K562 (cell line): ENCODE data around the gene MAGI3. TPM values are rescaled to one million over a fixed set of nuclear protein-coding genes. Genes with fewer than 3 reads are reported as not detected.

Source experiments
- ATAC-seq: fragments of 200-7000 bp; cut with Tn5 transposase; 3 replicates; pipeline ENCODE4 v1.9.1; 2020; ENCODE audit warnings: moderate library complexity
- BruUV-seq: library from RNA; stranded (reverse); fragments of 400-500 nt; replicated peaks from 2 replicates; lab custom pipeline; 2021; lab: Mats Ljungman, UMichigan
- CTCF ChIA-PET: fragments of 300-600 bp; formaldehyde crosslinking; extraction: SDS; loops from one replicate; lab custom pipeline; 2021; ENCODE audit warnings: low intra/inter-chr PET ratio; lab: Yijun Ruan, JAX
- POLR2A ChIA-PET: fragments of 300-600, 350-650 bp; sonication (Branson Sonifier 250); formaldehyde crosslinking; extraction: SDS; loops from one replicate; lab custom pipeline; 2021; ENCODE audit warnings: antibody characterized with exemption, inconsistent platforms; lab: Yijun Ruan, JAX
- DNase-seq, 4 experiments: peaks; one replicate each; pipeline versions ENCODE4 v3.0.0 to v3.0.0-alpha.2; 2011 to 2018; ENCODE audit warnings: low spot score in 3 of 4, mixed read lengths in 3 of 4; ENCODE audit errors: extremely low read depth in 1 of 4
- FAIRE-seq: peaks from 2 replicates; lab custom pipeline; 2011; peaks lifted over from hg19 to GRCh38; lab: Jason Lieb, UNC
- H2AFZ ChIP-seq: 2 replicates; pipeline ENCODE4 v1.6.0; 2011; ENCODE audit warnings: low read depth, low read length, control low read depth, inconsistent platforms
- H3K27ac ChIP-seq: fragments of 200-600 bp; 3 replicates; pipeline ENCODE4 v1.8.0; 2011; ENCODE audit warnings: low read depth, mild to moderate bottlenecking, control low read depth, inconsistent platforms, low read length, moderate library complexity, mixed read lengths; ENCODE audit errors: extremely low read depth
- H3K27me3 ChIP-seq, 2 experiments: fragments of 300-600 bp in 1 of 2; 2 replicates in 1 of 2; 3 replicates in 1 of 2; pipeline versions ENCODE4 v1.6.0 to v1.8.0; 2011; ENCODE audit warnings: inconsistent platforms in 2 of 2, low read length in 2 of 2, mild to moderate bottlenecking in 1 of 2, mixed read lengths in 1 of 2, moderate library complexity in 1 of 2; ENCODE audit not compliant: control insufficient read depth in 2 of 2, insufficient read depth in 2 of 2
- H3K36me3 ChIP-seq: fragments of 300-600 bp; 3 replicates; pipeline ENCODE4 v1.8.0; 2011; ENCODE audit warnings: mild to moderate bottlenecking, low read length, inconsistent platforms; ENCODE audit not compliant: control insufficient read depth, insufficient read depth
- H3K4me1 ChIP-seq, 2 experiments: fragments of 200-600 bp in 1 of 2; replicated peaks in 1 of 2; 2 replicates in 1 of 2; 3 replicates in 1 of 2; pipeline versions ENCODE4 v1.5.1 to v1.8.0; 2011; ENCODE audit warnings: inconsistent platforms in 2 of 2, low read length in 2 of 2, mild to moderate bottlenecking in 1 of 2, mixed read lengths in 1 of 2, moderate library complexity in 1 of 2; ENCODE audit not compliant: control insufficient read depth in 2 of 2, insufficient read depth in 2 of 2
- H3K4me2 ChIP-seq: 2 replicates; pipeline ENCODE4 v1.6.1; 2011; ENCODE audit warnings: low read length, control low read depth, inconsistent platforms, mixed read lengths; ENCODE audit not compliant: insufficient read depth
- H3K4me3 ChIP-seq: fragments of 200-600 bp; sonication (generic), shearing (Covaris generic); 2 replicates; pipeline ENCODE4 v1.5.1; 2016; ENCODE audit warnings: control low read depth, inconsistent platforms
- H3K79me2 ChIP-seq: fragments of 200-600 bp; 3 replicates; pipeline ENCODE4 v1.8.0; 2011; ENCODE audit warnings: low read length, inconsistent platforms; ENCODE audit not compliant: control insufficient read depth, insufficient read depth
- H3K9ac ChIP-seq, 2 experiments: 2 replicates each; pipeline versions ENCODE4 v1.6.0 to v1.6.1; 2011; ENCODE audit warnings: low read depth in 2 of 2, low read length in 2 of 2, control low read depth in 1 of 2, inconsistent platforms in 1 of 2, mild to moderate bottlenecking in 1 of 2, mixed read lengths in 1 of 2; ENCODE audit not compliant: insufficient read depth in 1 of 2
- H3K9me1 ChIP-seq: one replicate; pipeline ENCODE4 v1.6.0; 2011; ENCODE audit warnings: inconsistent platforms, mild to moderate bottlenecking, low read length, moderate library complexity; ENCODE audit not compliant: control insufficient read depth, insufficient read depth
- H3K9me3 ChIP-seq: replicated peaks from 2 replicates; pipeline ENCODE4 v1.5.1; 2011; ENCODE audit warnings: low read depth, low read length, inconsistent platforms; ENCODE audit not compliant: control insufficient read depth, insufficient read depth
- H4K20me1 ChIP-seq: replicated peaks from 2 replicates; pipeline ENCODE4 v1.6.1; 2011; ENCODE audit warnings: low read length, inconsistent platforms, mixed read lengths; ENCODE audit not compliant: control insufficient read depth, insufficient read depth
- CBX3 ChIP-seq, 2 experiments: IDR thresholded peaks; 1 replicate in 1 of 2; 2 replicates in 1 of 2; pipeline ENCODE4 v1.6.1; 2012; ENCODE audit warnings: inconsistent platforms in 2 of 2, low read length in 2 of 2, borderline replicate concordance in 1 of 2, control low read depth in 1 of 2
- FOXP1 ChIP-seq: sonication (generic); formaldehyde crosslinking; IDR thresholded peaks from 2 replicates; pipeline ENCODE4 v1.8.0; 2022; ENCODE audit warnings: mild to moderate bottlenecking, missing genetic modification reagents
- MED1 ChIP-seq: sonication (generic); formaldehyde crosslinking; IDR thresholded peaks from 2 replicates; pipeline ENCODE4 v1.8.1; 2023; ENCODE audit warnings: missing genetic modification reagents, borderline replicate concordance
- TRIM24 ChIP-seq, 2 experiments: fragments of 450-650 bp; IDR thresholded peaks; 2 replicates each; pipeline ENCODE4 v1.6.1; 2016
- TRIM28 ChIP-seq: fragments of 450-650 bp; IDR thresholded peaks from 2 replicates; pipeline ENCODE4 v1.6.1; 2017
- XRCC3 ChIP-seq: fragments of 450-650 bp; IDR thresholded peaks from 2 replicates; pipeline ENCODE4 v1.6.1; 2017; ENCODE audit warnings: mild to moderate bottlenecking, moderate library complexity
- ZFP1 ChIP-seq: fragments of 450-650 bp; formaldehyde crosslinking; IDR thresholded peaks from 2 replicates; pipeline ENCODE4 v1.4.0; 2020; ENCODE audit warnings: mild to moderate bottlenecking, mixed read lengths
- ZNF23 ChIP-seq: fragments of 250-450 bp; sonication (Bioruptor Pico); IDR thresholded peaks from 2 replicates; pipeline ENCODE4 v1.4.0; 2020; ENCODE audit warnings: mild to moderate bottlenecking
- ZNF253 ChIP-seq: fragments of 250-450 bp; sonication (Bioruptor Pico); conservative IDR thresholded peaks from 2 replicates; pipeline ENCODE4 v1.6.1; 2021; ENCODE audit warnings: mild to moderate bottlenecking
- ZNF280A ChIP-seq: fragments of 450-650 bp; IDR thresholded peaks from 2 replicates; pipeline ENCODE4 v1.6.1; 2018; ENCODE audit warnings: mild to moderate bottlenecking, low read depth; ENCODE audit not compliant: partially characterized antibody
- in situ Hi-C: fragments of 300-500 bp; cut with MboI; formaldehyde crosslinking; loops from 4 replicates; pipeline ENCODE4 v1.15.0; 2018; ENCODE audit warnings: inconsistent platforms, mixed read lengths
- intact Hi-C: fragments of 100-400 bp; cut with micrococcal nuclease; formaldehyde crosslinking; loops from 2 replicates; pipeline ENCODE4 v1.14.2; 2022
- polyA plus RNA-seq, 8 experiments: library from polyadenylated mRNA; depleted of rRNA in 4 of 8; stranded (reverse) in 5 of 8; unstranded in 3 of 8; fragments of >200 nt; fragmentation: Nextera tagmentation in 2 of 8; fragmentation: Illumina TruSeq in 1 of 8; extraction: Ambion mirVana in 2 of 8; extraction: Trizol in 1 of 8; gene quantifications; 2 replicates each; pipeline versions ENCODE4 v1.2.1 to v1.2.3, GENCODE V29; 2011 to 2014; ENCODE audit warnings: inconsistent platforms in 1 of 8, missing spikeins in 1 of 8
- total RNA-seq, 7 experiments: library from RNA; depleted of rRNA in 6 of 7; stranded (reverse); fragments of >200 nt in 6 of 7; fragmentation: Illumina TruSeq in 2 of 7; extraction: Trizol in 2 of 7; gene quantifications; 2 replicates each; pipeline versions ENCODE4 v1.2.1 to v1.2.3, GENCODE V29; 2011 to 2021; ENCODE audit warnings: low replicate concordance in 1 of 7

The MAGI3 gene
- total and polyA plus RNA-seq, 9 of the 15 experiments (the other 6 are each of a cell fraction or from before 2014, with no cell fraction given), result 1.0 to 8.6 (median 5.5) TPM

DNA sequence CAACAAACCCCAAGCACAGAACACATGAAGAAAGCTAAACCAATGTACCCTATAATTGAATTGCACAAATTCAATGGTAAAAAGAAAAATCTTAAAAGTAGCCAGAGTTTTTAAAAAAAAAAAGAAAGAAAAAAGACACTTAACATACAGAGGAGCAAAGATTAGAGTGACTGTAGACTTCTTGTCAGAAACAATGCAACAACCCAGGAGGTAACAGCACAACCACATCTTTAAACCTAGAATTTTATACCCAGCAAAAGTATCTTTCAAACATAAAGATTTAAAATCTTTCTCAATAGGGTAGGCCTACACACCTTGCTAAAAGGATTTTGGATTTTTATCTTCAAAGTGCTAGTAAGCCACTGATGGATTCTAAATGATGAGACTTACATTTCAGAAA is 304.6 kb downstream of the MAGI3 start:
- Histone ChIP-seq H3K27me3 (no peaks in the 10 kb centered on the region), H3K9me1 (no peaks in the 10 kb centered on the region), H3K36me3 (peaks cover 10% of the 10 kb centered on the region), H2AFZ (no peak overlapping the region)
- in situ Hi-C loops, result no loop called here
- BruUV-seq, result no TSS peak
- ATAC-seq (no peak), FAIRE-seq (no peak)
- CTCF ChIA-PET, result no interaction called here
- TF ChIP-seq ZFP1 (CRISPR knock-in tag) (peak; percentile 98), ZNF23 (CRISPR knock-in tag) (no peak), ZNF253 (CRISPR knock-in tag) (no peak), TRIM28 (peak; percentile 87), ZNF280A (peak; percentile 40), TRIM24 (IDR thresholded peaks at IDR 0.05) (peak in 1 of 2 experiments; percentile 64; a peak in 2 of 4 replicates), FOXP1 (CRISPR knock-in tag) (no peak), XRCC3 (0 out of 2 replicates have a peak, but pooled peaks have one; percentile 30), CBX3 (IDR thresholded peaks at IDR 0.05; ENCODE audit: borderline replicate concordance in 1 of 2, low read length in 2 of 2) (peak in 1 of 2 experiments; percentile 88; a peak in 2 of 3 replicates), MED1 (CRISPR knock-in tag) (no peak)
- TF ChIP-seq, all 486 proteins: peak for 6
- no peak overlapping the region for H3K27ac ChIP-seq
- POLR2A ChIA-PET, result no interaction called here
- peaks cover 9% of the 10 kb centered on the region for H3K9me3 ChIP-seq
- no peaks in the 10 kb centered on the region for H4K20me1 ChIP-seq
- no peak overlapping the region for H3K4me3 ChIP-seq
- intact Hi-C loops, result loop anchor here (5.0 kb wide), 1 partner anchor 62 kb away; the partner anchor contains the start of gene PHTF1
- DNase-seq, result no peak
- peaks cover 0 to 11% of the 10 kb centered on the region in 2 experiments; a peak in 2 of 5 replicates for H3K4me1 ChIP-seq
- H3K79me2 ChIP-seq, result no peaks in the 10 kb centered on the region
- H3K9ac ChIP-seq, result no peak overlapping the region
- no peak overlapping the region for H3K4me2 ChIP-seq
